K562 (cell line): Measurements from ENCODE around the gene CDADC1. TPM values are rescaled to one million over a fixed set of nuclear protein-coding genes. Genes with fewer than 3 reads are reported as not detected.

Experiments used
- ATAC-seq: fragments of 200-7000 bp; cut with Tn5 transposase; 3 replicates; pipeline ENCODE4 v1.9.1; 2020; ENCODE audit warnings: moderate library complexity
- BruUV-seq: library from RNA; stranded (reverse); fragments of 400-500 nt; replicated peaks from 2 replicates; lab custom pipeline; 2021; lab: Mats Ljungman, UMichigan
- CTCF ChIA-PET: fragments of 300-600 bp; formaldehyde crosslinking; extraction: SDS; loops from one replicate; lab custom pipeline; 2021; ENCODE audit warnings: low intra/inter-chr PET ratio; lab: Yijun Ruan, JAX
- POLR2A ChIA-PET: fragments of 300-600, 350-650 bp; sonication (Branson Sonifier 250); formaldehyde crosslinking; extraction: SDS; loops from one replicate; lab custom pipeline; 2021; ENCODE audit warnings: antibody characterized with exemption, inconsistent platforms; lab: Yijun Ruan, JAX
- DNase-seq, 4 experiments: peaks; one replicate each; pipeline versions ENCODE4 v3.0.0 to v3.0.0-alpha.2; 2011 to 2018; ENCODE audit warnings: low spot score in 3 of 4, mixed read lengths in 3 of 4; ENCODE audit errors: extremely low read depth in 1 of 4
- FAIRE-seq: peaks from 2 replicates; lab custom pipeline; 2011; peaks lifted over from hg19 to GRCh38; lab: Jason Lieb, UNC
- H2AFZ ChIP-seq: 2 replicates; pipeline ENCODE4 v1.6.0; 2011; ENCODE audit warnings: low read depth, low read length, control low read depth, inconsistent platforms
- H3K27ac ChIP-seq: fragments of 200-600 bp; 3 replicates; pipeline ENCODE4 v1.8.0; 2011; ENCODE audit warnings: low read depth, mild to moderate bottlenecking, control low read depth, inconsistent platforms, low read length, moderate library complexity, mixed read lengths; ENCODE audit errors: extremely low read depth
- H3K27me3 ChIP-seq, 2 experiments: fragments of 300-600 bp in 1 of 2; 2 replicates in 1 of 2; 3 replicates in 1 of 2; pipeline versions ENCODE4 v1.6.0 to v1.8.0; 2011; ENCODE audit warnings: inconsistent platforms in 2 of 2, low read length in 2 of 2, mild to moderate bottlenecking in 1 of 2, mixed read lengths in 1 of 2, moderate library complexity in 1 of 2; ENCODE audit not compliant: control insufficient read depth in 2 of 2, insufficient read depth in 2 of 2
- H3K36me3 ChIP-seq: fragments of 300-600 bp; 3 replicates; pipeline ENCODE4 v1.8.0; 2011; ENCODE audit warnings: mild to moderate bottlenecking, low read length, inconsistent platforms; ENCODE audit not compliant: control insufficient read depth, insufficient read depth
- H3K4me1 ChIP-seq, 2 experiments: fragments of 200-600 bp in 1 of 2; replicated peaks in 1 of 2; 2 replicates in 1 of 2; 3 replicates in 1 of 2; pipeline versions ENCODE4 v1.5.1 to v1.8.0; 2011; ENCODE audit warnings: inconsistent platforms in 2 of 2, low read length in 2 of 2, mild to moderate bottlenecking in 1 of 2, mixed read lengths in 1 of 2, moderate library complexity in 1 of 2; ENCODE audit not compliant: control insufficient read depth in 2 of 2, insufficient read depth in 2 of 2
- H3K4me2 ChIP-seq: 2 replicates; pipeline ENCODE4 v1.6.1; 2011; ENCODE audit warnings: low read length, control low read depth, inconsistent platforms, mixed read lengths; ENCODE audit not compliant: insufficient read depth
- H3K4me3 ChIP-seq: fragments of 200-600 bp; sonication (generic), shearing (Covaris generic); 2 replicates; pipeline ENCODE4 v1.5.1; 2016; ENCODE audit warnings: control low read depth, inconsistent platforms
- H3K79me2 ChIP-seq: fragments of 200-600 bp; 3 replicates; pipeline ENCODE4 v1.8.0; 2011; ENCODE audit warnings: low read length, inconsistent platforms; ENCODE audit not compliant: control insufficient read depth, insufficient read depth
- H3K9ac ChIP-seq, 2 experiments: 2 replicates each; pipeline versions ENCODE4 v1.6.0 to v1.6.1; 2011; ENCODE audit warnings: low read depth in 2 of 2, low read length in 2 of 2, control low read depth in 1 of 2, inconsistent platforms in 1 of 2, mild to moderate bottlenecking in 1 of 2, mixed read lengths in 1 of 2; ENCODE audit not compliant: insufficient read depth in 1 of 2
- H3K9me1 ChIP-seq: one replicate; pipeline ENCODE4 v1.6.0; 2011; ENCODE audit warnings: inconsistent platforms, mild to moderate bottlenecking, low read length, moderate library complexity; ENCODE audit not compliant: control insufficient read depth, insufficient read depth
- H3K9me3 ChIP-seq: replicated peaks from 2 replicates; pipeline ENCODE4 v1.5.1; 2011; ENCODE audit warnings: low read depth, low read length, inconsistent platforms; ENCODE audit not compliant: control insufficient read depth, insufficient read depth
- H4K20me1 ChIP-seq: replicated peaks from 2 replicates; pipeline ENCODE4 v1.6.1; 2011; ENCODE audit warnings: low read length, inconsistent platforms, mixed read lengths; ENCODE audit not compliant: control insufficient read depth, insufficient read depth
- HDAC8 ChIP-seq: fragments of 450-650 bp; IDR thresholded peaks from 2 replicates; pipeline ENCODE4 v1.6.1; 2016; ENCODE audit warnings: mild to moderate bottlenecking, missing genetic modification characterization, moderate library complexity, missing compliant biosample characterization
- HEY1 ChIP-seq: fragments of 250-450 bp; sonication (Bioruptor Pico); IDR thresholded peaks from 2 replicates; pipeline ENCODE4 v1.5.0; 2020; ENCODE audit warnings: mild to moderate bottlenecking, moderate library complexity, borderline replicate concordance
- KLF10 ChIP-seq: fragments of 250-450 bp; sonication (Bioruptor Pico); IDR thresholded peaks from 2 replicates; pipeline ENCODE4 v1.6.1; 2021; ENCODE audit warnings: matching md5 sums
- MAFG ChIP-seq: fragments of 450-650 bp; conservative IDR thresholded peaks from 2 replicates; pipeline ENCODE4 v1.6.1; 2016; ENCODE audit warnings: missing genetic modification characterization, missing compliant biosample characterization
- NCOA4 ChIP-seq: fragments of 450-650 bp; IDR thresholded peaks from 2 replicates; pipeline ENCODE4 v1.6.1; 2018; ENCODE audit warnings: mild to moderate bottlenecking; ENCODE audit not compliant: partially characterized antibody
- NR2C2 ChIP-seq, 2 experiments: fragments of 200-800 bp in 1 of 2; sonication (Bioruptor generic) in 1 of 2; sonication (generic) in 1 of 2; formaldehyde crosslinking in 1 of 2; IDR thresholded peaks; 2 replicates each; pipeline versions ENCODE4 v1.6.1 to v1.8.0; 2016 to 2022; ENCODE audit warnings: mild to moderate bottlenecking in 1 of 2, missing compliant biosample characterization in 1 of 2, missing genetic modification characterization in 1 of 2, missing genetic modification reagents in 1 of 2
- RHOXF2B ChIP-seq: fragments of 250-450 bp; sonication (Bioruptor Pico); conservative IDR thresholded peaks from 2 replicates; pipeline ENCODE4 v1.5.1; 2021
- SAFB2 ChIP-seq: fragments of 200-400 bp; formaldehyde crosslinking; IDR thresholded peaks from 2 replicates; pipeline ENCODE4 v1.6.1; 2018; ENCODE audit warnings: borderline replicate concordance, low read length, low read depth, moderate library complexity; ENCODE audit not compliant: severe bottlenecking
- TCFL5 ChIP-seq: fragments of 250-450 bp; sonication (Bioruptor Pico); conservative IDR thresholded peaks from 2 replicates; pipeline ENCODE4 v1.6.1; 2021; ENCODE audit warnings: mild to moderate bottlenecking, moderate library complexity, matching md5 sums
- ZKSCAN3 ChIP-seq: fragments of 250-450 bp; sonication (Bioruptor Pico); IDR thresholded peaks from 2 replicates; pipeline ENCODE4 v1.4.0; 2020
- ZNF75A ChIP-seq: fragments of 450-650 bp; formaldehyde crosslinking; IDR thresholded peaks from 2 replicates; pipeline ENCODE4 v1.4.0; 2020; ENCODE audit warnings: mild to moderate bottlenecking
- WGBS: fragments of 100-300 bp; shearing (Covaris generic); methylation state at CpG from one replicate; pipeline ENCODE4 v1.1.6; 2016; ENCODE audit warnings: low coverage, mixed read lengths; ENCODE audit not compliant: insufficient coverage; ENCODE audit errors: missing lambda C conversion rate; 5-methylcytosine and 5-hydroxymethylcytosine counted together
- in situ Hi-C: fragments of 300-500 bp; cut with MboI; formaldehyde crosslinking; loops from 4 replicates; pipeline ENCODE4 v1.15.0; 2018; ENCODE audit warnings: inconsistent platforms, mixed read lengths
- intact Hi-C: fragments of 100-400 bp; cut with micrococcal nuclease; formaldehyde crosslinking; loops from 2 replicates; pipeline ENCODE4 v1.14.2; 2022
- polyA plus RNA-seq, 8 experiments: library from polyadenylated mRNA; depleted of rRNA in 4 of 8; stranded (reverse) in 5 of 8; unstranded in 3 of 8; fragments of >200 nt; fragmentation: Nextera tagmentation in 2 of 8; fragmentation: Illumina TruSeq in 1 of 8; extraction: Ambion mirVana in 2 of 8; extraction: Trizol in 1 of 8; gene quantifications; 2 replicates each; pipeline versions ENCODE4 v1.2.1 to v1.2.3, GENCODE V29; 2011 to 2014; ENCODE audit warnings: inconsistent platforms in 1 of 8, missing spikeins in 1 of 8
- total RNA-seq, 7 experiments: library from RNA; depleted of rRNA in 6 of 7; stranded (reverse); fragments of >200 nt in 6 of 7; fragmentation: Illumina TruSeq in 2 of 7; extraction: Trizol in 2 of 7; gene quantifications; 2 replicates each; pipeline versions ENCODE4 v1.2.1 to v1.2.3, GENCODE V29; 2011 to 2021; ENCODE audit warnings: low replicate concordance in 1 of 7

The CDADC1 gene
- total and polyA plus RNA-seq, 9 of the 15 experiments (the other 6 are each of a cell fraction or from before 2014, with no cell fraction given), result 4.1 to 11.8 (median 6.3) TPM

GRCh38 chr13:49251326-49251725 is 3.6 kb downstream of the CDADC1 start (continued):
- TF ChIP-seq SAFB2 (no peak), HEY1 (CRISPR knock-in tag) (no peak), RHOXF2B (no peak), HDAC8 (tag) (no peak), MAFG (tag) (no peak)

- H3K9me3 ChIP-seq, result no peaks in the 10 kb centered on the region
- WGBS, result 87% methylated on average over 1 of the region's 1 CpG
- BruUV-seq, result no TSS peak
- DNase-seq (no peak), FAIRE-seq (no peak), ATAC-seq (no peak)
- H3K4me2 ChIP-seq, result no peak overlapping the region
- TF ChIP-seq NCOA4, result no peak
- TF ChIP-seq KLF10 (CRISPR knock-in tag), result no peak
- no peak for TF ChIP-seq NR2C2 (CRISPR knock-in tag; IDR thresholded peaks at IDR 0.05)
- no peak for TF ChIP-seq NR2C2 (tag; IDR thresholded peaks at IDR 0.05)
- TF ChIP-seq ZNF75A, result no peak
- TF ChIP-seq ZKSCAN3 (CRISPR knock-in tag), result no peak
- TF ChIP-seq TCFL5, result no peak
- ChIA-PET POLR2A (no interaction called here), CTCF (no interaction called here)
- no peaks in the 10 kb centered on the region for H4K20me1 ChIP-seq
- no peak overlapping the region for H3K4me3 ChIP-seq
- no peak overlapping the region for H3K9ac ChIP-seq
- H2AFZ ChIP-seq, result no peak overlapping the region
- no peak overlapping the region for H3K27ac ChIP-seq
- peaks cover 37% of the 10 kb centered on the region; the same call in 1 of the 3 replicates for H3K36me3 ChIP-seq
- in situ Hi-C loops (no loop called here), intact Hi-C loops (no loop called here)
- no peaks in the 10 kb centered on the region for H3K9me1 ChIP-seq
- H3K79me2 ChIP-seq, result peaks cover 8% of the 10 kb centered on the region; the same call in 2 of the 3 replicates
- peaks cover 0 to 3% of the 10 kb centered on the region in 2 experiments; a peak in 2 of 5 replicates for H3K4me1 ChIP-seq
- H3K27me3 ChIP-seq, result no peaks in the 10 kb centered on the region
Observed at GRCh38 chr13:49253310-49253709, 5.6 kb downstream of the CDADC1 start.
